WTC11 (cell line): ENCODE results near the gene IVNS1ABP.

ENCODE experiments used
- CREB1 ChIP-seq: sonication (generic); formaldehyde crosslinking; IDR thresholded peaks from 2 replicates; pipeline ENCODE4 v1.8.0; 2023; ENCODE audit warnings: mild to moderate bottlenecking, missing genetic modification reagents
- MLX ChIP-seq: sonication (generic); formaldehyde crosslinking; IDR thresholded peaks from 2 replicates; pipeline ENCODE4 v1.8.1; 2023; ENCODE audit warnings: mild to moderate bottlenecking, missing genetic modification reagents, moderate library complexity
- NFYB ChIP-seq: sonication (generic); formaldehyde crosslinking; conservative IDR thresholded peaks from 2 replicates; pipeline ENCODE4 v1.8.0; 2022; ENCODE audit warnings: low read depth, missing genetic modification reagents
- OVOL2 ChIP-seq: fragments of 250-450 bp; sonication (Bioruptor Pico); IDR thresholded peaks from 2 replicates; pipeline ENCODE4 v1.9.0; 2021; ENCODE audit warnings: mild to moderate bottlenecking, borderline replicate concordance
- TCF7 ChIP-seq: sonication (generic); formaldehyde crosslinking; IDR thresholded peaks from 2 replicates; pipeline ENCODE4 v1.8.0; 2022; ENCODE audit warnings: mild to moderate bottlenecking, low read depth, missing genetic modification reagents, moderate library complexity
- USF2 ChIP-seq: sonication (generic); formaldehyde crosslinking; IDR thresholded peaks from 2 replicates; pipeline ENCODE4 v1.8.1; 2023; ENCODE audit warnings: mild to moderate bottlenecking, missing genetic modification reagents, moderate library complexity
- ZNF396 ChIP-seq: fragments of 250-450 bp; sonication (Bioruptor Pico); IDR thresholded peaks from 2 replicates; pipeline ENCODE4 v1.8.0; 2021; ENCODE audit warnings: mild to moderate bottlenecking, moderate library complexity, borderline replicate concordance
- TF ChIP-seq, protein P1 (sequence below): fragments of 200-600 bp; IDR thresholded peaks from 2 replicates; pipeline ENCODE4 v1.8.0; 2022; ENCODE audit warnings: antibody characterized with exemption
- TF ChIP-seq, protein P2 (sequence below): sonication (generic); formaldehyde crosslinking; IDR thresholded peaks from 2 replicates; pipeline ENCODE4 v1.8.1; 2022; ENCODE audit warnings: low read depth, missing genetic modification reagents, borderline replicate concordance
- TF ChIP-seq, protein P3 (sequence below): sonication (generic); formaldehyde crosslinking; IDR thresholded peaks from 2 replicates; pipeline ENCODE4 v1.8.0; 2023; ENCODE audit warnings: mild to moderate bottlenecking, missing genetic modification reagents
- TF ChIP-seq, protein P4 (sequence below): sonication (generic); formaldehyde crosslinking; conservative IDR thresholded peaks from 2 replicates; pipeline ENCODE4 v1.8.1; 2022; ENCODE audit warnings: mild to moderate bottlenecking, missing genetic modification reagents

- TF ChIP-seq, protein P1, sequence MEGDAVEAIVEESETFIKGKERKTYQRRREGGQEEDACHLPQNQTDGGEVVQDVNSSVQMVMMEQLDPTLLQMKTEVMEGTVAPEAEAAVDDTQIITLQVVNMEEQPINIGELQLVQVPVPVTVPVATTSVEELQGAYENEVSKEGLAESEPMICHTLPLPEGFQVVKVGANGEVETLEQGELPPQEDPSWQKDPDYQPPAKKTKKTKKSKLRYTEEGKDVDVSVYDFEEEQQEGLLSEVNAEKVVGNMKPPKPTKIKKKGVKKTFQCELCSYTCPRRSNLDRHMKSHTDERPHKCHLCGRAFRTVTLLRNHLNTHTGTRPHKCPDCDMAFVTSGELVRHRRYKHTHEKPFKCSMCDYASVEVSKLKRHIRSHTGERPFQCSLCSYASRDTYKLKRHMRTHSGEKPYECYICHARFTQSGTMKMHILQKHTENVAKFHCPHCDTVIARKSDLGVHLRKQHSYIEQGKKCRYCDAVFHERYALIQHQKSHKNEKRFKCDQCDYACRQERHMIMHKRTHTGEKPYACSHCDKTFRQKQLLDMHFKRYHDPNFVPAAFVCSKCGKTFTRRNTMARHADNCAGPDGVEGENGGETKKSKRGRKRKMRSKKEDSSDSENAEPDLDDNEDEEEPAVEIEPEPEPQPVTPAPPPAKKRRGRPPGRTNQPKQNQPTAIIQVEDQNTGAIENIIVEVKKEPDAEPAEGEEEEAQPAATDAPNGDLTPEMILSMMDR: no peak
- TF ChIP-seq OVOL2 (CRISPR knock-in tag) (no peak), NFYB (no peak), CREB1 (CRISPR knock-in tag) (no peak), MLX (CRISPR knock-in tag) (no peak), ZNF396 (no peak), USF2 (CRISPR knock-in tag) (no peak), TCF7 (CRISPR knock-in tag) (no peak)
- TF ChIP-seq, protein P2, sequence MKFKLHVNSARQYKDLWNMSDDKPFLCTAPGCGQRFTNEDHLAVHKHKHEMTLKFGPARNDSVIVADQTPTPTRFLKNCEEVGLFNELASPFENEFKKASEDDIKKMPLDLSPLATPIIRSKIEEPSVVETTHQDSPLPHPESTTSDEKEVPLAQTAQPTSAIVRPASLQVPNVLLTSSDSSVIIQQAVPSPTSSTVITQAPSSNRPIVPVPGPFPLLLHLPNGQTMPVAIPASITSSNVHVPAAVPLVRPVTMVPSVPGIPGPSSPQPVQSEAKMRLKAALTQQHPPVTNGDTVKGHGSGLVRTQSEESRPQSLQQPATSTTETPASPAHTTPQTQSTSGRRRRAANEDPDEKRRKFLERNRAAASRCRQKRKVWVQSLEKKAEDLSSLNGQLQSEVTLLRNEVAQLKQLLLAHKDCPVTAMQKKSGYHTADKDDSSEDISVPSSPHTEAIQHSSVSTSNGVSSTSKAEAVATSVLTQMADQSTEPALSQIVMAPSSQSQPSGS (CRISPR knock-in tag): no peak
- TF ChIP-seq, protein P3, sequence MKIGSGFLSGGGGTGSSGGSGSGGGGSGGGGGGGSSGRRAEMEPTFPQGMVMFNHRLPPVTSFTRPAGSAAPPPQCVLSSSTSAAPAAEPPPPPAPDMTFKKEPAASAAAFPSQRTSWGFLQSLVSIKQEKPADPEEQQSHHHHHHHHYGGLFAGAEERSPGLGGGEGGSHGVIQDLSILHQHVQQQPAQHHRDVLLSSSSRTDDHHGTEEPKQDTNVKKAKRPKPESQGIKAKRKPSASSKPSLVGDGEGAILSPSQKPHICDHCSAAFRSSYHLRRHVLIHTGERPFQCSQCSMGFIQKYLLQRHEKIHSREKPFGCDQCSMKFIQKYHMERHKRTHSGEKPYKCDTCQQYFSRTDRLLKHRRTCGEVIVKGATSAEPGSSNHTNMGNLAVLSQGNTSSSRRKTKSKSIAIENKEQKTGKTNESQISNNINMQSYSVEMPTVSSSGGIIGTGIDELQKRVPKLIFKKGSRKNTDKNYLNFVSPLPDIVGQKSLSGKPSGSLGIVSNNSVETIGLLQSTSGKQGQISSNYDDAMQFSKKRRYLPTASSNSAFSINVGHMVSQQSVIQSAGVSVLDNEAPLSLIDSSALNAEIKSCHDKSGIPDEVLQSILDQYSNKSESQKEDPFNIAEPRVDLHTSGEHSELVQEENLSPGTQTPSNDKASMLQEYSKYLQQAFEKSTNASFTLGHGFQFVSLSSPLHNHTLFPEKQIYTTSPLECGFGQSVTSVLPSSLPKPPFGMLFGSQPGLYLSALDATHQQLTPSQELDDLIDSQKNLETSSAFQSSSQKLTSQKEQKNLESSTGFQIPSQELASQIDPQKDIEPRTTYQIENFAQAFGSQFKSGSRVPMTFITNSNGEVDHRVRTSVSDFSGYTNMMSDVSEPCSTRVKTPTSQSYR: no peak
- TF ChIP-seq, protein P4, sequence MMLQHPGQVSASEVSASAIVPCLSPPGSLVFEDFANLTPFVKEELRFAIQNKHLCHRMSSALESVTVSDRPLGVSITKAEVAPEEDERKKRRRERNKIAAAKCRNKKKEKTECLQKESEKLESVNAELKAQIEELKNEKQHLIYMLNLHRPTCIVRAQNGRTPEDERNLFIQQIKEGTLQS (CRISPR knock-in tag): no peak
Measured at GRCh38 chr1:185271921-185272320, 45.1 kb downstream of the IVNS1ABP start.
